ENCODE results near the gene PDE4D.

PDE4D gene

DNA sequence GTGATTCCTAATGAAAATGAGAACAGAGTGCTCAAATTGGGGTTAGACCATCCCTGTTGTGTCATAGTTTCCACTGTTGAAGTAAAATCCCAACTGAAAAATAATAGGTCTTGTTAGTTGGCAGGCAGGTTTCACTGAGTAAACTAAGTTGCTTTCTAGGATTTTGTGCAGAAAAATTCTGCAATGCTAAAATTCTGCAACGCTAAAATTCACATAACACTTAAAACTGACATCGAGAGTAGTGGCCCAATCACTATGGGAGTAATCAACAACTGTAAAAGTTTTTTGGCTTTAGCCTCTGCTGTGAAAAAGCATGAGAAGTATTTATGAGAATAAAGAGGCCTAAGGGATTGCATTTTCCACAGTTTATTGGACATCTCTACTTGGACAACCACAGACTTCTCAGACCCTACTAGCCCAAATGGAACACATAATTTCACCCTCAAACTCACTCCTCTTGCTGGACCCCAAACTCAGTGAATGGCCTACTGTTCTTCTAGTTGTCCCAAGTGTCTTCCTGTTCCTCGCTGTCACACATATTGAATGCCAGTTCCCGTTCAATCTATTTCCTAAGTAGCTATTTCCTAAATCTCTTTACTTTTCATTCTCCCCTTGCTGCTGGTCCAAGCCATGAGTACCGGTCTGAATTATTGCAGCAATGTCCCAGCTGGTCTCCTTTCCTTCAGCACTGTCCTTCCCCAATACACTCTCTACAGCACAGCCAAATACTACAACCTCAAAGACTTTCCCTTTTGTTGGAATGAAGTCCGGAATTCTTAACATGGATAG is 355.4 kb downstream of the PDE4D start:
- TF ChIP-seq TAF1 (IDR thresholded peaks at IDR 0.05; ENCODE audit: borderline replicate concordance, insufficient read depth, low read length) (no peak), FOXP2 (optimal IDR thresholded peaks at IDR 0.05; ENCODE audit: borderline replicate concordance, extremely low read depth, extremely low read length, insufficient read depth) (no peak), SIN3A (IDR thresholded peaks at IDR 0.05; ENCODE audit: borderline replicate concordance, insufficient read depth, low read length) (no peak), POLR2AphosphoS5 (IDR thresholded peaks at IDR 0.05; ENCODE audit: low read depth, low read length) (no peak)
- TF ChIP-seq, protein P1, sequence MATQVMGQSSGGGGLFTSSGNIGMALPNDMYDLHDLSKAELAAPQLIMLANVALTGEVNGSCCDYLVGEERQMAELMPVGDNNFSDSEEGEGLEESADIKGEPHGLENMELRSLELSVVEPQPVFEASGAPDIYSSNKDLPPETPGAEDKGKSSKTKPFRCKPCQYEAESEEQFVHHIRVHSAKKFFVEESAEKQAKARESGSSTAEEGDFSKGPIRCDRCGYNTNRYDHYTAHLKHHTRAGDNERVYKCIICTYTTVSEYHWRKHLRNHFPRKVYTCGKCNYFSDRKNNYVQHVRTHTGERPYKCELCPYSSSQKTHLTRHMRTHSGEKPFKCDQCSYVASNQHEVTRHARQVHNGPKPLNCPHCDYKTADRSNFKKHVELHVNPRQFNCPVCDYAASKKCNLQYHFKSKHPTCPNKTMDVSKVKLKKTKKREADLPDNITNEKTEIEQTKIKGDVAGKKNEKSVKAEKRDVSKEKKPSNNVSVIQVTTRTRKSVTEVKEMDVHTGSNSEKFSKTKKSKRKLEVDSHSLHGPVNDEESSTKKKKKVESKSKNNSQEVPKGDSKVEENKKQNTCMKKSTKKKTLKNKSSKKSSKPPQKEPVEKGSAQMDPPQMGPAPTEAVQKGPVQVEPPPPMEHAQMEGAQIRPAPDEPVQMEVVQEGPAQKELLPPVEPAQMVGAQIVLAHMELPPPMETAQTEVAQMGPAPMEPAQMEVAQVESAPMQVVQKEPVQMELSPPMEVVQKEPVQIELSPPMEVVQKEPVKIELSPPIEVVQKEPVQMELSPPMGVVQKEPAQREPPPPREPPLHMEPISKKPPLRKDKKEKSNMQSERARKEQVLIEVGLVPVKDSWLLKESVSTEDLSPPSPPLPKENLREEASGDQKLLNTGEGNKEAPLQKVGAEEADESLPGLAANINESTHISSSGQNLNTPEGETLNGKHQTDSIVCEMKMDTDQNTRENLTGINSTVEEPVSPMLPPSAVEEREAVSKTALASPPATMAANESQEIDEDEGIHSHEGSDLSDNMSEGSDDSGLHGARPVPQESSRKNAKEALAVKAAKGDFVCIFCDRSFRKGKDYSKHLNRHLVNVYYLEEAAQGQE (IDR thresholded peaks at IDR 0.05; ENCODE audit: insufficient read depth in 1 of 2, low read depth in 2 of 2, low read length in 2 of 2): no peak

DNA sequence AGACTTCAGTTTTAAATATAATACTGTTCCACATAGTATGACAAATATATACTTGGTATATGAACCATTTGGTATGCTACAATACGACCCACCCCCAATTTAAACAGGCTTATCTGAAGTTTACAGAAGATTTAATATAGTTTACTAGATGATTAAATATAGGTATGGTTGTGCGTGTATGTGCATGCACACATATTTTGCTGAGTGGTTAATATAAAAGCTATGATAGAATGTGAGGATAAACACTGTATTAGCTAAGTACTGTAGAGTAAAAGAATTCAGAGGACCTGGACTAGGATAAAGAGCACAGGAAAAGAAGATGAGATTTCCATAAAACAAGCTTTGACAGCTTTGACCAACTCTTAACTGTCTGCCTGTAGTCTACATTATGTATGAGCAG is 356.7 kb downstream of the PDE4D start:
- TF ChIP-seq SIN3A (IDR thresholded peaks at IDR 0.05; ENCODE audit: borderline replicate concordance, insufficient read depth, low read length) (no peak), TAF1 (IDR thresholded peaks at IDR 0.05; ENCODE audit: borderline replicate concordance, insufficient read depth, low read length) (no peak), FOXP2 (optimal IDR thresholded peaks at IDR 0.05; ENCODE audit: borderline replicate concordance, extremely low read depth, extremely low read length, insufficient read depth) (no peak), POLR2AphosphoS5 (IDR thresholded peaks at IDR 0.05; ENCODE audit: low read depth, low read length) (no peak)
- TF ChIP-seq, protein P1 (IDR thresholded peaks at IDR 0.05; ENCODE audit: insufficient read depth in 1 of 2, low read depth in 2 of 2, low read length in 2 of 2): no peak

DNA sequence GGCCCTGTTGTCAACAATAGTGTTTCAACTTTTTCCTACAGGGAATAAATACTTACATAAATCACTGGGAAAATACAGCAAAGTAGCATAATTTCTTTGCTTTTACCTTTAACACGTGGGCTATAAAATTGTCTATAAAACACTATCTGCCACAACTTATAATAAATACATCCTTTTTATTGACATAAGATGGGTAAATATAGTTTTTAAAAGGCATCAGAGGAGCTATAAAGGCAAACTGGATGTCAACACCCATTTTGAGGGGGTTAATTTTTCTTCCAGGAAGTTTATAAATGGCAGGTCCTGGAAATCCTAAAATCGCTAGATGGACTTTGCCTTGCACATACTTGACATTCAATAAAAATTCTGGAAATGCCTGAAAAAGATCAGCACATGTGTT is 358.0 kb downstream of the PDE4D start:
- TF ChIP-seq TAF1 (IDR thresholded peaks at IDR 0.05; ENCODE audit: borderline replicate concordance, insufficient read depth, low read length) (no peak), POLR2AphosphoS5 (IDR thresholded peaks at IDR 0.05; ENCODE audit: low read depth, low read length) (no peak), SIN3A (IDR thresholded peaks at IDR 0.05; ENCODE audit: borderline replicate concordance, insufficient read depth, low read length) (no peak), FOXP2 (optimal IDR thresholded peaks at IDR 0.05; ENCODE audit: borderline replicate concordance, extremely low read depth, extremely low read length, insufficient read depth) (no peak)
- TF ChIP-seq, protein P1 (IDR thresholded peaks at IDR 0.05; ENCODE audit: insufficient read depth in 1 of 2, low read depth in 2 of 2, low read length in 2 of 2): no peak

DNA sequence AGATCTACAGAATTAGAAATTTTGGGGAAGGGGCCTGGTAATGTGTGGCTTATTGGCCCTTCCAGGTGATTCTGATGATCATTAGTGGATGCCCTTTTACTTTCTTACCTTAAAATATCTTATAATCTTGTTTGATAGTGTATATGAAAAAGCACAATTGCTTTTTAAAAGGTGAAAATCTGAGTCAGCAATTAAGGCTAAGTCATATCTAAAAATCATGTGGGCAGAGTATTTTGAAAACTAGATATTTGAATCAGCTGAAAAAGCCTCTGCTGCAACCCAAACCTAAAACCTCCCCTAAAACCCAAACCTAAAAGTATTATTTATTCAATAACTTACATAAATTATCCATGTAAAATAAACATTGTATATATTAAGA is 359.8 kb downstream of the PDE4D start:
- TF ChIP-seq FOXP2 (optimal IDR thresholded peaks at IDR 0.05; ENCODE audit: borderline replicate concordance, extremely low read depth, extremely low read length, insufficient read depth) (no peak), SIN3A (IDR thresholded peaks at IDR 0.05; ENCODE audit: borderline replicate concordance, insufficient read depth, low read length) (no peak)

DNA sequence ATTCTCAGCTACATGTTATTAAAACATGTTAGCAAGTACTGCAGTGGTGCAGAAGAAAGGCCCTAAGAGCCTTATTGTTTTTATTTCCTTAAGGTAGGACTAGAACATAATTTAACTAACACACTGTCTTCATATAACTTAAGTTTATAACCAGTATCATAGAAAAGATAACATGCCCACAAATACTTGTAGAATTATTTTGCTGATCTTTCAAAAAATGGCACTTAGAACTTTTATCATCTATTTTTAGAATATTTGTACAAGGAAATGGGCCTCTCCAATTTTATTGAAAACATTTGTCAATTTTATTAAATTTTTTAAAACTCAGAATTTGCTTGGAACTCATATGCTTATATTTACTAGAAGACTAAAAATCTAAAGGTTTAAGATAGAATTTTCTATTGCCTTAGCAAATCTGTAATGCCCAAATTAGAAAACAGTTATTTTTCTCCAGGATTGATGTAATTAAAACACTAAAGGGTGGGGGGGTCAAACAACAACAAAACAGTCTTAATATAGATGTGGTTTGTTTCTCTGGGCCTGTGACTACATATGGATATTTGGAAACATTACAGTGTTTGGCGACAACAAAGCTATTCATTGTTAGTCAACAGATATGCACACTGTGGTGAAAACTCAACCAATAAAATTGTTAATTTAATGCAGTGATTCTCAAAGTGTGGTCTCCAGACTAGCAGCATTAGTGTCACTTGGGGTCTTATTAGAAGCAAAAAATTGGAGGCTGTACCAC is 360.4 kb downstream of the PDE4D start:
- TF ChIP-seq POLR2AphosphoS5 (IDR thresholded peaks at IDR 0.05; ENCODE audit: low read depth, low read length) (no peak), FOXP2 (optimal IDR thresholded peaks at IDR 0.05; ENCODE audit: borderline replicate concordance, extremely low read depth, extremely low read length, insufficient read depth) (no peak), SIN3A (IDR thresholded peaks at IDR 0.05; ENCODE audit: borderline replicate concordance, insufficient read depth, low read length) (no peak), TAF1 (IDR thresholded peaks at IDR 0.05; ENCODE audit: borderline replicate concordance, insufficient read depth, low read length) (no peak)
- TF ChIP-seq, protein P1 (IDR thresholded peaks at IDR 0.05; ENCODE audit: insufficient read depth in 1 of 2, low read depth in 2 of 2, low read length in 2 of 2): no peak
